BJ (cell line): ENCODE measurements around the gene TGFA. TPM values are rescaled to one million over a fixed set of nuclear protein-coding genes. Genes with fewer than 3 reads are reported as not detected.

Experiments
- CTCF ChIA-PET: fragments of 350-600 bp; formaldehyde crosslinking; extraction: SDS; loops from one replicate; lab custom pipeline; 2021; ENCODE audit warnings: antibody characterized with exemption, inconsistent platforms; lab: Yijun Ruan, JAX
- POLR2A ChIA-PET: fragments of 300-600 bp; sonication (Branson Sonifier 250); formaldehyde crosslinking; extraction: SDS; loops from one replicate; lab custom pipeline; 2021; ENCODE audit warnings: antibody characterized with exemption; lab: Charles Lee
- DNase-seq: peaks from one replicate; pipeline ENCODE4 v3.0.0-alpha.2; 2011; ENCODE audit warnings: low read depth
- H3K27me3 ChIP-seq: 2 replicates; pipeline ENCODE4 v1.6.0; 2011; ENCODE audit warnings: low read length; ENCODE audit not compliant: control insufficient read depth, insufficient read depth
- H3K36me3 ChIP-seq: 2 replicates; pipeline ENCODE4 v1.5.1; 2011; ENCODE audit warnings: low read length; ENCODE audit not compliant: control insufficient read depth, insufficient read depth
- H3K4me3 ChIP-seq: 2 replicates; pipeline ENCODE4 v1.5.1; 2011; ENCODE audit warnings: low read depth, mild to moderate bottlenecking, control low read depth, low read length
- CTCF ChIP-seq: IDR thresholded peaks from 2 replicates; pipeline ENCODE4 v1.5.1; 2011; ENCODE audit warnings: low read depth, mild to moderate bottlenecking, control low read depth, inconsistent platforms, low read length, moderate library complexity; ENCODE audit not compliant: insufficient read depth
- polyA plus RNA-seq: library from polyadenylated mRNA; depleted of rRNA; stranded (reverse); fragments of >200 nt; gene quantifications from 2 replicates; pipeline ENCODE4 v1.2.3, GENCODE V29; 2011

The TGFA gene
- polyA plus RNA-seq, 1 experiment = 0.13 TPM

GRCh38 chr2:70549064-70549710 is 4.4 kb downstream of the TGFA start:
- no peak overlapping the region for H3K4me3 ChIP-seq
- no peak for TF ChIP-seq CTCF
- no peaks in the 10 kb centered on the region for H3K36me3 ChIP-seq
- ChIA-PET CTCF (interaction anchor here (1.3 kb wide), 1 partner anchor 69 kb away, joined by 3 read pairs; no protein-coding TSS in a partner anchor), POLR2A (no interaction called here)
- peaks cover 14% of the 10 kb centered on the region for H3K27me3 ChIP-seq
- DNase-seq = no peak

- no peak for DNase-seq
- CTCF ChIA-PET = interaction anchor here (1.3 kb wide), 1 partner anchor 70 kb away, joined by 3 read pairs; no protein-coding TSS in a partner anchor
- POLR2A ChIA-PET = no interaction called here
- Histone ChIP-seq H3K4me3 (no peak overlapping the region), H3K36me3 (no peaks in the 10 kb centered on the region), H3K27me3 (peaks cover 10% of the 10 kb centered on the region)
- TF ChIP-seq CTCF = no peak
Observed at GRCh38 chr2:70548233-70548632, 5.4 kb downstream of the TGFA start.

GRCh38 chr2:70546885-70547284 is 6.7 kb downstream of the TGFA start:
- H3K4me3 ChIP-seq = no peak overlapping the region
- no peaks in the 10 kb centered on the region; the same call in none of the 2 replicates for H3K27me3 ChIP-seq
- no peak for TF ChIP-seq CTCF
- POLR2A ChIA-PET = no interaction called here
- DNase-seq = no peak
- CTCF ChIA-PET = no interaction called here
- no peaks in the 10 kb centered on the region for H3K36me3 ChIP-seq

- no peak overlapping the region for H3K4me3 ChIP-seq
- no peaks in the 10 kb centered on the region; the same call in 1 of the 2 replicates for H3K27me3 ChIP-seq
- no peaks in the 10 kb centered on the region for H3K36me3 ChIP-seq
- no peak for TF ChIP-seq CTCF
- no peak for DNase-seq
- POLR2A ChIA-PET = no interaction called here
- CTCF ChIA-PET = no interaction called here
Observed at GRCh38 chr2:70546376-70546775, 7.2 kb downstream of the TGFA start.

- ChIA-PET CTCF (interaction anchor here (0.7 to 1.2 kb wide), 2 partner anchors 9 to 11 kb away, joined by 3 read pairs; no protein-coding TSS in a partner anchor), POLR2A (no interaction called here)
- DNase-seq = no peak
- H3K27me3 ChIP-seq = no peaks in the 10 kb centered on the region; the same call in 1 of the 2 replicates
- no peak overlapping the region for H3K4me3 ChIP-seq
- H3K36me3 ChIP-seq = no peaks in the 10 kb centered on the region
- TF ChIP-seq CTCF = no peak
Observed at GRCh38 chr2:70541481-70542020, 12.1 kb downstream of the TGFA start.
